ENCODE results near the gene GPR65.

The GPR65 gene

DNA sequence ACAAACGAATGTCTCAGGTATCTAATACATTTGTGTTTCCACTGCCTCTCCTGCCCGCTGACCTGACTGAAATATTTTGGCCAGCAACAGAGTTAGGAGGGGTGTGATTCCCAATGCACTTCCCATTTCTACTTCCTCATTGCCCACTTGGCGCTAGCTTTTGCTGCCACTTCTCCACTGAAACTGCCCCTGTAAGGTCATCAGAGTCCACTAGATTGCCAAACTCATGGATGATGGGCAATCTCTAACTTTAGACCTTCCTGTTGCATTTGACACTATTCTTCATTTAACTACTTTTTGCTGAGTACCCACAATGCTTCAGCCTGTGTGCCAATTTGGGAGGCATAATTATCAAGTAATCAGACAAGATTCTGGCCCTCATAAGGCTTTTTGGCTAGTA, 40.8 kb downstream of the GPR65 start:
- Histone ChIP-seq H3K27ac (ENCODE audit: low read length) (no peak overlapping the region), H3K36me3 (replicated peaks; ENCODE audit: insufficient read depth, low read length) (no peaks in the 10 kb centered on the region), H3K4me3 (ENCODE audit: low read length) (no peak overlapping the region), H3F3A (ENCODE audit: insufficient read depth, low read length) (no peaks in the 10 kb centered on the region), H3K4me1 (ENCODE audit: low read length) (no peaks in the 10 kb centered on the region), H3K79me2 (ENCODE audit: low read length) (no peaks in the 10 kb centered on the region), H2AFZ (ENCODE audit: low read length) (no peak overlapping the region), H3K27me3 (replicated peaks; ENCODE audit: insufficient read depth, low read length) (no peaks in the 10 kb centered on the region), H3K4me2 (ENCODE audit: low read depth, low read length) (no peak overlapping the region), H3K9ac (ENCODE audit: low read length) (no peak overlapping the region), H3K9me2 (replicated peaks; ENCODE audit: insufficient read depth, low read length) (no peaks in the 10 kb centered on the region), H3K9me3 (replicated peaks; ENCODE audit: insufficient read depth, low read length) (no peaks in the 10 kb centered on the region), H4K20me1 (ENCODE audit: insufficient read depth, low read length) (no peaks in the 10 kb centered on the region)
- DNase-seq: no peak
- TF ChIP-seq EZH2 (optimal IDR thresholded peaks at IDR 0.05; ENCODE audit: low read depth, low read length) (no peak), EZH2phosphoT487 (IDR thresholded peaks at IDR 0.05; ENCODE audit: low read length) (no peak)
- TF ChIP-seq, protein P1, sequence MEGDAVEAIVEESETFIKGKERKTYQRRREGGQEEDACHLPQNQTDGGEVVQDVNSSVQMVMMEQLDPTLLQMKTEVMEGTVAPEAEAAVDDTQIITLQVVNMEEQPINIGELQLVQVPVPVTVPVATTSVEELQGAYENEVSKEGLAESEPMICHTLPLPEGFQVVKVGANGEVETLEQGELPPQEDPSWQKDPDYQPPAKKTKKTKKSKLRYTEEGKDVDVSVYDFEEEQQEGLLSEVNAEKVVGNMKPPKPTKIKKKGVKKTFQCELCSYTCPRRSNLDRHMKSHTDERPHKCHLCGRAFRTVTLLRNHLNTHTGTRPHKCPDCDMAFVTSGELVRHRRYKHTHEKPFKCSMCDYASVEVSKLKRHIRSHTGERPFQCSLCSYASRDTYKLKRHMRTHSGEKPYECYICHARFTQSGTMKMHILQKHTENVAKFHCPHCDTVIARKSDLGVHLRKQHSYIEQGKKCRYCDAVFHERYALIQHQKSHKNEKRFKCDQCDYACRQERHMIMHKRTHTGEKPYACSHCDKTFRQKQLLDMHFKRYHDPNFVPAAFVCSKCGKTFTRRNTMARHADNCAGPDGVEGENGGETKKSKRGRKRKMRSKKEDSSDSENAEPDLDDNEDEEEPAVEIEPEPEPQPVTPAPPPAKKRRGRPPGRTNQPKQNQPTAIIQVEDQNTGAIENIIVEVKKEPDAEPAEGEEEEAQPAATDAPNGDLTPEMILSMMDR (IDR thresholded peaks at IDR 0.05; ENCODE audit: low read length): no peak

DNA sequence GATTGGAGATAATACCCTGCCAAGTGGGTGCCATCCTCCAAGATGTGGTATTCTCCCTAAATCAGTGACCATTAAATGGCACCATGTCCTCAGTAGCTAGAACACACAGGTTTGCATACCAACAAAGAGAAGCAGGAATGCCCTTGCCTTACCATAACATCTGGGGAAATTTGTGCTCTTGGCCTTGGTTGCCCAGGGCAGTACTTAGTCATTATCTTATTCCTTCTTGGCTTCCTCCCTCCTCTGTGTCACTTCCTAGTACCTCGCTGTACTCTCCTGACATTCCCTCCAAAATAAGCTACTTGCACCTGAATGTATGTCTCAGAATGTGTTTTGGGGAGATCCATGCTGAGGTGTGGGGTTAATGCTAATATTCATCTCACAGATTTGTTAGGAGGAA, 43.4 kb downstream of the GPR65 start:
- Histone ChIP-seq H3K27ac (ENCODE audit: low read length) (no peak overlapping the region), H3K9me2 (replicated peaks; ENCODE audit: insufficient read depth, low read length) (no peaks in the 10 kb centered on the region), H3K4me3 (ENCODE audit: low read length) (no peak overlapping the region), H3K9ac (ENCODE audit: low read length) (no peak overlapping the region), H3F3A (ENCODE audit: insufficient read depth, low read length) (no peaks in the 10 kb centered on the region), H4K20me1 (ENCODE audit: insufficient read depth, low read length) (no peaks in the 10 kb centered on the region), H3K36me3 (replicated peaks; ENCODE audit: insufficient read depth, low read length) (no peaks in the 10 kb centered on the region), H3K4me2 (ENCODE audit: low read depth, low read length) (no peak overlapping the region), H2AFZ (ENCODE audit: low read length) (no peak overlapping the region), H3K27me3 (replicated peaks; ENCODE audit: insufficient read depth, low read length) (no peaks in the 10 kb centered on the region), H3K79me2 (ENCODE audit: low read length) (no peaks in the 10 kb centered on the region), H3K9me3 (replicated peaks; ENCODE audit: insufficient read depth, low read length) (no peaks in the 10 kb centered on the region), H3K4me1 (ENCODE audit: low read length) (no peaks in the 10 kb centered on the region)
- TF ChIP-seq, protein P1 (IDR thresholded peaks at IDR 0.05; ENCODE audit: low read length): no peak
- TF ChIP-seq EZH2phosphoT487 (IDR thresholded peaks at IDR 0.05; ENCODE audit: low read length): no peak
- TF ChIP-seq EZH2 (optimal IDR thresholded peaks at IDR 0.05; ENCODE audit: low read depth, low read length): no peak
- no peak for DNase-seq

DNA sequence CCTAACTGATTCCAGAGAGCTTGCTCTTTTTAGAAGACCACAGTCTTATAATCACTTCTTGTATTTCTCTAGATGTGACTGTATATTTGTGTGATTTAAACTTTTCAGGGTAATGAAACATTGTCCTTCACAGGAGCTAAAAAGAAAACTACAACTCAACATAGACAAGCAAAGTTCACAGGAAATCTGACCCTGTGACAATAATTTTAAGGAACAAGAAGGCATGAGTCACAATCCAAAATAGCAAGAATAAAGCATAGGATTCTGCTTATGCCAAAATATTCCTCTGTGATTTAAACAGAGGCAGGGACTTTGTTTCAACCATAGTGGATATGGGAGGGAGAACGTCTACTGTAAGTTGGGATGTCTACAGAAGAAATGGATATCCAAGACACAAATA, 44.3 kb downstream of the GPR65 start:
- H3K9ac ChIP-seq (ENCODE audit: low read length): no peak overlapping the region
- H3K36me3 ChIP-seq (replicated peaks; ENCODE audit: insufficient read depth, low read length): no peaks in the 10 kb centered on the region
- H3F3A ChIP-seq (ENCODE audit: insufficient read depth, low read length): no peaks in the 10 kb centered on the region
- H3K27me3 ChIP-seq (replicated peaks; ENCODE audit: insufficient read depth, low read length): no peaks in the 10 kb centered on the region
- H4K20me1 ChIP-seq (ENCODE audit: insufficient read depth, low read length): no peaks in the 10 kb centered on the region
- no peak overlapping the region for H3K4me3 ChIP-seq (ENCODE audit: low read length)
- DNase-seq: no peak
- H3K9me3 ChIP-seq (replicated peaks; ENCODE audit: insufficient read depth, low read length): no peaks in the 10 kb centered on the region
- TF ChIP-seq, protein P1 (IDR thresholded peaks at IDR 0.05; ENCODE audit: low read length): no peak
- no peak for TF ChIP-seq EZH2phosphoT487 (IDR thresholded peaks at IDR 0.05; ENCODE audit: low read length)
- no peak for TF ChIP-seq EZH2 (optimal IDR thresholded peaks at IDR 0.05; ENCODE audit: low read depth, low read length)
- H3K27ac ChIP-seq (ENCODE audit: low read length): no peak overlapping the region
- H3K79me2 ChIP-seq (ENCODE audit: low read length): no peaks in the 10 kb centered on the region
- no peak overlapping the region for H2AFZ ChIP-seq (ENCODE audit: low read length)
- no peaks in the 10 kb centered on the region for H3K9me2 ChIP-seq (replicated peaks; ENCODE audit: insufficient read depth, low read length)
- H3K4me2 ChIP-seq (ENCODE audit: low read depth, low read length): no peak overlapping the region
- no peaks in the 10 kb centered on the region for H3K4me1 ChIP-seq (ENCODE audit: low read length)
